ENCODE results near the gene NCOA1. TPM values are rescaled to one million over a fixed set of nuclear protein-coding genes. Genes with fewer than 3 reads are reported as not detected.
"Not testable (repeated sequence)": the region's sequence is repeated elsewhere in the genome, so short reads cannot be mapped to it uniquely, and the experiment has no call there.

Gene NCOA1
- total RNA-seq, 1 experiment from 2014 or later: 11.6 TPM

DNA sequence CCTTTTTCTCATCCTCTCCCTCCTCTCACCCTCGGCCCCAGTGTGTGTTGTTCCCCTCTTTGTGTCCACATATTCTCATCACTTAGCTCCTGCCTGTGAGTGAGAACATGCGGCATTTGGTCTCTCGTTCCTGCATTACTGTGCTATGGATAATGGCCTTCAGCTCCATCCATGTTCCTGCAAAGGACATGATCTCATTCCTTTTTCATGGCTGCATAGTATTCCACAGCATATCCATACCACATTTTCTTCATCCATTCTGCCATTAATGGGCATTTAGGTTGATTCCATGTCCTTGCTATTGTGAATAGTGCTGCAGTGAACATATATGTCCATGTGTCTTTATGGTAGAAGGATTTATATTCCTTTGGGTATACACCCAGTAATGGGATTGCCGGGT lies 10.8 kb upstream of the NCOA1 start:
- CTCF ChIA-PET: no interaction called here
- no peak overlapping the region for H3K4me2 ChIP-seq
- POLR2A ChIA-PET (ENCODE audit: unreplicated experiment): no interaction called here
- H4K20me1 ChIP-seq (ENCODE audit: insufficient read depth): no peaks in the 10 kb centered on the region
- no peak for DNase-seq
- no peak overlapping the region for H2AFZ ChIP-seq
- no peaks in the 10 kb centered on the region for H3K9me2 ChIP-seq (ENCODE audit: insufficient read depth)
- no peaks in the 10 kb centered on the region for H3K27me3 ChIP-seq (ENCODE audit: insufficient read depth, low read depth)
- H3K27ac ChIP-seq: no peak overlapping the region
- H3K36me3 ChIP-seq (ENCODE audit: low read depth): no peaks in the 10 kb centered on the region
- H3F3A ChIP-seq (ENCODE audit: insufficient read depth, low read depth): no peaks in the 10 kb centered on the region
- TF ChIP-seq, protein P1, sequence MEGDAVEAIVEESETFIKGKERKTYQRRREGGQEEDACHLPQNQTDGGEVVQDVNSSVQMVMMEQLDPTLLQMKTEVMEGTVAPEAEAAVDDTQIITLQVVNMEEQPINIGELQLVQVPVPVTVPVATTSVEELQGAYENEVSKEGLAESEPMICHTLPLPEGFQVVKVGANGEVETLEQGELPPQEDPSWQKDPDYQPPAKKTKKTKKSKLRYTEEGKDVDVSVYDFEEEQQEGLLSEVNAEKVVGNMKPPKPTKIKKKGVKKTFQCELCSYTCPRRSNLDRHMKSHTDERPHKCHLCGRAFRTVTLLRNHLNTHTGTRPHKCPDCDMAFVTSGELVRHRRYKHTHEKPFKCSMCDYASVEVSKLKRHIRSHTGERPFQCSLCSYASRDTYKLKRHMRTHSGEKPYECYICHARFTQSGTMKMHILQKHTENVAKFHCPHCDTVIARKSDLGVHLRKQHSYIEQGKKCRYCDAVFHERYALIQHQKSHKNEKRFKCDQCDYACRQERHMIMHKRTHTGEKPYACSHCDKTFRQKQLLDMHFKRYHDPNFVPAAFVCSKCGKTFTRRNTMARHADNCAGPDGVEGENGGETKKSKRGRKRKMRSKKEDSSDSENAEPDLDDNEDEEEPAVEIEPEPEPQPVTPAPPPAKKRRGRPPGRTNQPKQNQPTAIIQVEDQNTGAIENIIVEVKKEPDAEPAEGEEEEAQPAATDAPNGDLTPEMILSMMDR (conservative IDR thresholded peaks at IDR 0.05): no peak
- TF ChIP-seq EZH2 (IDR thresholded peaks at IDR 0.05; ENCODE audit: low read depth): no peak
- no peaks in the 10 kb centered on the region for H3K79me2 ChIP-seq (ENCODE audit: low read depth)
- intact Hi-C loops (cut with micrococcal nuclease; ENCODE audit: unreplicated experiment): no loop called here
- no peaks in the 10 kb centered on the region for H3K9me3 ChIP-seq (ENCODE audit: insufficient read depth, low read depth)
- no peak overlapping the region for H3K4me3 ChIP-seq
- no TSS peak for BruUV-seq (replicated peaks)
- no peaks in the 10 kb centered on the region; the same call in 1 of the 2 replicates for H3K4me1 ChIP-seq (replicated peaks; ENCODE audit: insufficient read depth)

DNA sequence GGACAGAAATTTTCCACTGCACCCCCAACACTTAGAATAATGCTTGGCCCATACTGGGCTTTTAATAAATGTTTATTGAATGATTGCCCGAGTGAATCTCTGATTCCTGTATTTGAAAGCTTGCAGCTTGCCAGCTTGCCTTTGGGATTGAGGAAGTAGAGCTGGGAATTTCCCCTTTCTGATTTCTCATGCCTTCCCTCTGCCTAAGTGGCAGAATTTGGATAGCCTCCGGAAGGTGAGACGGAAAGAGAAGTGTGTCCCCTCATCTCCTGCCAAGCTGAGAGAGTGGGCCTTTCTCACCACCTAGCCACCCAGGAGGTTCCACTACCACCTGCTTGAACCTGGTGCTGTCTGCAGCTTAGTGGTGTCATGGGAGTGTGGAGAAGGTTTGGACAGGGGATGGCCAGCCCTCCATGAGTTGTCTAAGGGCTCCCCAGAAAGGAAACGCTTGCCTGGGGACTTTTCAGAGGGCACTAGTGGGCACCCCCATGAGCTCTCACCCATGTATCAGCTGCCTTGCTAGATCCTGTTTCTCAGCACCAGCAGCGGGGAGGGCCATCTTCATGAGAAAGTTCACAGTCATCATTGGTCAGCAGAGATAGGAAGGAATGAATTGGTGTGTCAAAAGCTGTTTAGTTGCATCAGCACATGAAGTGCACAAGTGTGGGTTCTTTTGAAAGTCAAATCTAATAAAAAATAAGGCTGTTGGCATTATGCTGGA lies 8.6 kb upstream of the NCOA1 start:
- ChIA-PET CTCF (no interaction called here), POLR2A (ENCODE audit: unreplicated experiment) (no interaction called here)
- Histone ChIP-seq H3K4me3 (no peak overlapping the region), H2AFZ (no peak overlapping the region), H3K36me3 (ENCODE audit: low read depth) (no peaks in the 10 kb centered on the region), H3K79me2 (ENCODE audit: low read depth) (no peaks in the 10 kb centered on the region), H4K20me1 (ENCODE audit: insufficient read depth) (no peaks in the 10 kb centered on the region), H3K4me2 (no peak overlapping the region), H3K9me3 (ENCODE audit: insufficient read depth, low read depth) (no peaks in the 10 kb centered on the region), H3K27me3 (ENCODE audit: insufficient read depth, low read depth) (no peaks in the 10 kb centered on the region), H3F3A (ENCODE audit: insufficient read depth, low read depth) (no peaks in the 10 kb centered on the region), H3K4me1 (replicated peaks; ENCODE audit: insufficient read depth) (no peaks in the 10 kb centered on the region; the same call in 1 of the 2 replicates), H3K9me2 (ENCODE audit: insufficient read depth) (no peaks in the 10 kb centered on the region), H3K27ac (no peak overlapping the region)
- intact Hi-C loops (cut with micrococcal nuclease; ENCODE audit: unreplicated experiment): no loop called here
- TF ChIP-seq EZH2 (IDR thresholded peaks at IDR 0.05; ENCODE audit: low read depth): no peak
- TF ChIP-seq, protein P1 (conservative IDR thresholded peaks at IDR 0.05): no peak
- no TSS peak for BruUV-seq (replicated peaks)
- no peak for DNase-seq

DNA sequence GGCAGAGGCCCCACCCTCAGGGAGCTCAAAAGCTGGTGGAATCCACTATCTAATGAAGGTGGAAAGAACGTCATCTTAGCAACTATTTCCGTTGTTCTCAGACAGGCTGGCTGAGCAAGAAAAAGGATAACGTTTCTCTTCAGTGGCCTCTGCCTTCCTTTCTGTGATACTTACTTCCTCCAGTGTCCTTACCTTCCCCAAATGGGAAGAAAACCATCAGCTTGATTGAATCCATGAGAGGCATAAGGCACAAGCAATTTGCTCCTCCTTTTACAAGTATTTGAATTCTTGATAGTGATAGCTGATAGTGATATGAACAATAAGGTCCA lies 8.1 kb upstream of the NCOA1 start:
- intact Hi-C loops (cut with micrococcal nuclease; ENCODE audit: unreplicated experiment): no loop called here
- Histone ChIP-seq H3F3A (ENCODE audit: insufficient read depth, low read depth) (no peaks in the 10 kb centered on the region), H3K27me3 (ENCODE audit: insufficient read depth, low read depth) (no peaks in the 10 kb centered on the region), H3K9me3 (ENCODE audit: insufficient read depth, low read depth) (no peaks in the 10 kb centered on the region), H3K36me3 (ENCODE audit: low read depth) (no peaks in the 10 kb centered on the region), H3K79me2 (ENCODE audit: low read depth) (no peaks in the 10 kb centered on the region), H2AFZ (no peak overlapping the region), H3K4me2 (no peak overlapping the region), H4K20me1 (ENCODE audit: insufficient read depth) (no peaks in the 10 kb centered on the region), H3K9me2 (ENCODE audit: insufficient read depth) (no peaks in the 10 kb centered on the region), H3K4me1 (replicated peaks; ENCODE audit: insufficient read depth) (no peaks in the 10 kb centered on the region; the same call in 1 of the 2 replicates), H3K4me3 (no peak overlapping the region), H3K27ac (no peak overlapping the region)
- ChIA-PET POLR2A (ENCODE audit: unreplicated experiment) (no interaction called here), CTCF (no interaction called here)
- BruUV-seq (replicated peaks): no TSS peak
- TF ChIP-seq EZH2 (IDR thresholded peaks at IDR 0.05; ENCODE audit: low read depth): no peak
- TF ChIP-seq, protein P1 (conservative IDR thresholded peaks at IDR 0.05): no peak
- DNase-seq: no peak

DNA sequence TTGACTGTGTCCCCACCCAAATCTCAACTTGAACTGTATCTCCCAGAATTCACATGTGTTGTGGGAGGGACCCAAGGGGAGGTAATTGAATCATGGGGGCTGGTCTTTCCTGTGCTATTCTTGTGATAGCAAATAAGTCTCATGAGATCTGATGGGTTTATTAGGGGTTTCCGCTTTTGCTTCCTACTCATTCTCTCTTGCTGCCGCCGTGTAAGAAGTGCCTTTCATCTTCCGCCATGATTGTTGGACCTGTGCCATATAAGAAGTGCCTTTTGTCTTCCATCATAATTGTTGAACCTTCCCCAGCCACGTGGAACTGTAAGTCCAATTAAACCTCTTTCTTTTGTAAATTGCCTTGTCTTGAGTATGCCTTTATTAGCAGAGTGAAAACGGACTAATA lies 6.4 kb upstream of the NCOA1 start:
- not testable (repeated sequence) for H3K4me1 ChIP-seq (replicated peaks; ENCODE audit: insufficient read depth)

More for the DNA sequence above, 6.4 kb upstream of the NCOA1 start:
- H3F3A ChIP-seq (ENCODE audit: insufficient read depth, low read depth); H3K27ac ChIP-seq; H3K9me2 ChIP-seq (ENCODE audit: insufficient read depth); H3K4me2 ChIP-seq; POLR2A ChIA-PET (ENCODE audit: unreplicated experiment); H3K4me3 ChIP-seq; H3K27me3 ChIP-seq (ENCODE audit: insufficient read depth, low read depth); intact Hi-C loops (cut with micrococcal nuclease; ENCODE audit: unreplicated experiment); H2AFZ ChIP-seq; H3K9me3 ChIP-seq (ENCODE audit: insufficient read depth, low read depth); CTCF ChIA-PET; H3K79me2 ChIP-seq (ENCODE audit: low read depth); BruUV-seq (replicated peaks); H4K20me1 ChIP-seq (ENCODE audit: insufficient read depth); DNase-seq; H3K36me3 ChIP-seq (ENCODE audit: low read depth): not testable (repeated sequence)
